Breast epithelium (tissue), 4 donors: ENCODE results near the gene HMCES. TPM values are rescaled to one million over a fixed set of nuclear protein-coding genes. Genes with fewer than 3 reads are reported as not detected.
A peak's percentile ranks its signal among the peaks of the same experiment; 100 is the strongest.

Experiments
- DNase-seq, 2 donors: peaks; one replicate each; pipeline ENCODE4 v3.0.0-alpha.2; 2019; ENCODE audit warnings: low spot score in 2 of 2
- H3K27ac ChIP-seq, 2 donors: fragments of 200-600 bp; sonication (generic) in 1 of 2; one replicate each; pipeline ENCODE4 v1.5.1; 2016 to 2019; ENCODE audit warnings: mild to moderate bottlenecking in 1 of 2
- H3K27me3 ChIP-seq, 2 donors: fragments of 200-600 bp; sonication (generic) in 1 of 2; one replicate each; pipeline versions ENCODE4 v1.5.1 to v1.6.0; 2017 to 2019; ENCODE audit warnings: control low read depth in 1 of 2, mild to moderate bottlenecking in 1 of 2
- H3K36me3 ChIP-seq: fragments of 200-600 bp; one replicate; pipeline ENCODE4 v1.5.1; 2019
- H3K4me1 ChIP-seq, 2 donors: fragments of 200-600 bp; sonication (generic); one replicate each; pipeline ENCODE4 v1.5.1; 2016 to 2019; ENCODE audit warnings: control low read depth in 1 of 2
- H3K4me3 ChIP-seq, 3 donors: fragments of 200-600 bp; sonication (generic); 1 replicate in 2 of 3; 2 replicates in 1 of 3; pipeline ENCODE4 v1.5.1; 2016 to 2019; ENCODE audit warnings: mild to moderate bottlenecking in 3 of 3, moderate library complexity in 2 of 3
- H3K9me3 ChIP-seq, 2 donors: fragments of 200-600 bp; sonication (generic) in 1 of 2; one replicate each; pipeline ENCODE4 v1.5.1; 2016 to 2019; ENCODE audit warnings: control low read depth in 1 of 2
- CTCF ChIP-seq, 3 donors: fragments of 450-650 bp; IDR thresholded peaks; one replicate each; pipeline ENCODE4 v1.5.1; 2016 to 2017; ENCODE audit warnings: antibody characterized with exemption in 3 of 3, mild to moderate bottlenecking in 3 of 3, moderate library complexity in 3 of 3
- POLR2A ChIP-seq: fragments of 450-650 bp; IDR thresholded peaks from one replicate; pipeline ENCODE4 v1.6.1; 2016; ENCODE audit warnings: antibody characterized with exemption, mild to moderate bottlenecking, moderate library complexity
- POLR2AphosphoS5 ChIP-seq, 3 donors: sonication (generic); formaldehyde crosslinking; IDR thresholded peaks; one replicate each; pipeline ENCODE4 v1.6.1; 2017; ENCODE audit warnings: antibody characterized with exemption in 3 of 3
- intact Hi-C: fragments of 100-400 bp; cut with DNase I; formaldehyde crosslinking; loops from one replicate; pipeline ENCODE4 v1.15.1; 2023; ENCODE audit warnings: low total_unique reads
- total RNA-seq, 3 donors: library from RNA; depleted of rRNA; stranded (reverse); fragments of >200 nt; gene quantifications; one replicate each; pipeline ENCODE4 v1.1.0, GENCODE V29; 2016

HMCES gene
- total RNA-seq, 3 donors from 2014 or later = 32.3 to 40.5 (median 32.8) TPM

GRCh38 chr3:129266651-129267050 is 12.0 kb upstream of the HMCES start:
- peak in 1 of 2 donors; percentile 7 for DNase-seq
- Histone ChIP-seq H3K4me1 (no peaks in the 10 kb centered on the region), H3K27me3 (no peaks in the 10 kb centered on the region), H3K4me3 (no peak overlapping the region), H3K36me3 (peaks cover 12% of the 10 kb centered on the region), H3K9me3 (no peaks in the 10 kb centered on the region), H3K27ac (no peak overlapping the region)
- TF ChIP-seq POLR2AphosphoS5 (IDR thresholded peaks at IDR 0.05) = no peak
- no peak for TF ChIP-seq CTCF (IDR thresholded peaks at IDR 0.05)
- TF ChIP-seq POLR2A = no peak
- intact Hi-C loops = no loop called here

- H3K4me1 ChIP-seq = no peaks in the 10 kb centered on the region
- H3K27ac ChIP-seq = no peak overlapping the region
- intact Hi-C loops = no loop called here
- H3K4me3 ChIP-seq = no peak overlapping the region
- H3K27me3 ChIP-seq = no peaks in the 10 kb centered on the region
- no peak for DNase-seq
- TF ChIP-seq POLR2A (no peak), CTCF (IDR thresholded peaks at IDR 0.05) (no peak), POLR2AphosphoS5 (IDR thresholded peaks at IDR 0.05) (no peak)
- peaks cover 23% of the 10 kb centered on the region for H3K36me3 ChIP-seq
- H3K9me3 ChIP-seq = no peaks in the 10 kb centered on the region
Observed at GRCh38 chr3:129268396-129268795, 10.3 kb upstream of the HMCES start.

GRCh38 chr3:129271674-129272073 is 7.0 kb upstream of the HMCES start:
- no peaks in the 10 kb centered on the region for H3K9me3 ChIP-seq
- DNase-seq = no peak
- no peak overlapping the region for H3K27ac ChIP-seq
- peaks cover 29% of the 10 kb centered on the region for H3K36me3 ChIP-seq
- H3K27me3 ChIP-seq = no peaks in the 10 kb centered on the region
- H3K4me1 ChIP-seq = no peaks in the 10 kb centered on the region
- TF ChIP-seq POLR2A = no peak
- no peak for TF ChIP-seq CTCF (IDR thresholded peaks at IDR 0.05)
- TF ChIP-seq POLR2AphosphoS5 (IDR thresholded peaks at IDR 0.05) = no peak
- intact Hi-C loops = no loop called here
- H3K4me3 ChIP-seq = no peak overlapping the region

- Histone ChIP-seq H3K27ac (no peak overlapping the region), H3K36me3 (peaks cover 18% of the 10 kb centered on the region), H3K27me3 (no peaks in the 10 kb centered on the region), H3K4me3 (no peak overlapping the region), H3K4me1 (peaks cover 0 to 8% of the 10 kb centered on the region in 2 donors), H3K9me3 (no peaks in the 10 kb centered on the region)
- intact Hi-C loops = no loop called here
- no peak for DNase-seq
- TF ChIP-seq CTCF (IDR thresholded peaks at IDR 0.05) (no peak), POLR2AphosphoS5 (IDR thresholded peaks at IDR 0.05) (no peak), POLR2A (no peak)
Observed at GRCh38 chr3:129276385-129276784, 2.3 kb upstream of the HMCES start.

GRCh38 chr3:129277829-129278271 is 820 bp upstream of the HMCES start:
- Histone ChIP-seq H3K4me1 (peaks cover 0 to 8% of the 10 kb centered on the region in 2 donors), H3K27me3 (no peaks in the 10 kb centered on the region), H3K9me3 (no peaks in the 10 kb centered on the region), H3K4me3 (peak overlapping the region; percentile 88 to 92 (median 90)), H3K36me3 (peaks cover 6% of the 10 kb centered on the region), H3K27ac (peak overlapping the region; percentile 93 to 96)
- TF ChIP-seq POLR2AphosphoS5 (IDR thresholded peaks at IDR 0.05) (no peak), CTCF (IDR thresholded peaks at IDR 0.05) (no peak), POLR2A (no peak)
- DNase-seq = no peak
- intact Hi-C loops = no loop called here
